SK-N-SH (cell line): ENCODE data around the gene SLC35B3. TPM values are rescaled to one million over a fixed set of nuclear protein-coding genes. Genes with fewer than 3 reads are reported as not detected.

Source experiments
- CTCF ChIA-PET: fragments of 300-600, 350-600 bp; formaldehyde crosslinking; extraction: SDS; loops from one replicate; lab custom pipeline; 2021; lab: Yijun Ruan, JAX
- POLR2A ChIA-PET: fragments of 350-600 bp; sonication (Branson Sonifier 250); formaldehyde crosslinking; extraction: SDS; loops from one replicate; lab custom pipeline; 2020; ENCODE audit warnings: antibody characterized with exemption, inconsistent platforms; lab: Yijun Ruan, JAX
- DNase-seq: peaks from one replicate; pipeline ENCODE4 v3.0.0; 2012
- H2AFZ ChIP-seq: fragments of 200-600 bp; sonication (generic); 2 replicates; pipeline ENCODE4 v1.8.1; 2016; ENCODE audit warnings: antibody characterized with exemption, mild to moderate bottlenecking, low read depth
- H3F3A ChIP-seq: fragments of 200-600 bp; sonication (generic); replicated peaks from 2 replicates; pipeline ENCODE3; 2016; ENCODE audit warnings: antibody characterized with exemption, mild to moderate bottlenecking; ENCODE audit not compliant: insufficient read depth
- H3K27ac ChIP-seq, 2 experiments: fragments of 200-500 bp in 1 of 2; fragments of 200-600 bp in 1 of 2; sonication (Bioruptor generic) in 1 of 2; sonication (generic), shearing (Covaris generic) in 1 of 2; 2 replicates each; pipeline versions ENCODE4 v1.5.1 to v1.6.1; 2014 to 2016; ENCODE audit warnings: low read depth in 2 of 2, inconsistent platforms in 1 of 2, low read length in 1 of 2, mild to moderate bottlenecking in 1 of 2, mixed read lengths in 1 of 2
- H3K27me3 ChIP-seq: fragments of 200-600 bp; sonication (generic), shearing (Covaris generic); 2 replicates; pipeline ENCODE4 v1.6.1; 2016; ENCODE audit warnings: mixed run types; ENCODE audit not compliant: insufficient read depth
- H3K36me3 ChIP-seq, 2 experiments: fragments of 200-500 bp in 1 of 2; fragments of 200-600 bp in 1 of 2; sonication (Bioruptor generic) in 1 of 2; sonication (generic) in 1 of 2; replicated peaks in 1 of 2; 2 replicates each; pipeline versions ENCODE3 to v1.5.1; 2014 to 2016; ENCODE audit warnings: low read length in 1 of 2, mild to moderate bottlenecking in 1 of 2; ENCODE audit not compliant: insufficient read depth in 2 of 2, control insufficient read depth in 1 of 2
- H3K4me1 ChIP-seq, 2 experiments: fragments of 200-500 bp in 1 of 2; fragments of 200-600 bp in 1 of 2; sonication (Bioruptor generic) in 1 of 2; sonication (generic), shearing (Covaris generic) in 1 of 2; 2 replicates each; pipeline versions ENCODE4 v1.5.1 to v1.6.1; 2014 to 2016; ENCODE audit warnings: low read depth in 1 of 2, low read length in 1 of 2, mixed run types in 1 of 2; ENCODE audit not compliant: insufficient read depth in 2 of 2, control insufficient read depth in 1 of 2
- H3K4me2 ChIP-seq: fragments of 200-600 bp; sonication (generic), shearing (Covaris generic); 2 replicates; pipeline ENCODE4 v1.6.1; 2017; ENCODE audit warnings: mixed run types
- H3K4me3 ChIP-seq, 2 experiments: fragments of 200-500 bp in 1 of 2; fragments of 200-600 bp in 1 of 2; sonication (Bioruptor generic) in 1 of 2; sonication (generic), shearing (Covaris generic) in 1 of 2; 2 replicates each; pipeline versions ENCODE4 v1.5.1 to v1.8.1; 2014 to 2016; ENCODE audit warnings: low read depth in 2 of 2, inconsistent platforms in 1 of 2, low read length in 1 of 2, mild to moderate bottlenecking in 1 of 2, mixed read lengths in 1 of 2, moderate library complexity in 1 of 2
- H3K79me2 ChIP-seq: fragments of 200-600 bp; sonication (generic); 2 replicates; pipeline ENCODE4 v1.8.1; 2017; ENCODE audit warnings: mild to moderate bottlenecking; ENCODE audit not compliant: insufficient read depth
- H3K9ac ChIP-seq: fragments of 200-600 bp; sonication (generic); 2 replicates; pipeline ENCODE4 v1.6.1; 2017; ENCODE audit warnings: mixed run types
- H3K9me2 ChIP-seq: fragments of 200-600 bp; sonication (generic); 2 replicates; pipeline ENCODE4 v1.6.1; 2017; ENCODE audit warnings: mixed run types
- H3K9me3 ChIP-seq: fragments of 200-600 bp; sonication (generic); 2 replicates; pipeline ENCODE4 v1.6.1; 2017; ENCODE audit warnings: mixed run types, mild to moderate bottlenecking, moderate library complexity
- H4K20me1 ChIP-seq: fragments of 200-600 bp; sonication (generic); 2 replicates; pipeline ENCODE4 v1.6.1; 2017; ENCODE audit warnings: mild to moderate bottlenecking, mixed run types; ENCODE audit not compliant: insufficient read depth
- CHD2 ChIP-seq: fragments of 150-350 bp; IDR thresholded peaks from 2 replicates; pipeline ENCODE4 v1.6.1; 2018; ENCODE audit warnings: low read length; ENCODE audit not compliant: partially characterized antibody
- FOXM1 ChIP-seq: IDR thresholded peaks from 2 replicates; pipeline ENCODE4 v1.4.0; 2012; ENCODE audit warnings: low read depth, mild to moderate bottlenecking
- GABPA ChIP-seq: IDR thresholded peaks from 2 replicates; pipeline ENCODE4 v1.4.0; 2012; ENCODE audit warnings: low read depth, mild to moderate bottlenecking
- GATA2 ChIP-seq: sonication (generic); formaldehyde crosslinking; IDR thresholded peaks from 2 replicates; pipeline ENCODE4 v1.5.0; 2020; ENCODE audit warnings: mild to moderate bottlenecking, missing genetic modification reagents
- IRF3 ChIP-seq: fragments of 150-350 bp; IDR thresholded peaks from 2 replicates; pipeline ENCODE4 v1.6.1; 2016; ENCODE audit warnings: mild to moderate bottlenecking, low read depth, low read length
- MXI1 ChIP-seq: IDR thresholded peaks from 2 replicates; pipeline ENCODE4 v1.6.1; 2012; ENCODE audit warnings: mild to moderate bottlenecking, low read depth, low read length, improper control_type of control experiment
- NFIC ChIP-seq: IDR thresholded peaks from 2 replicates; pipeline ENCODE4 v1.4.0; 2012; ENCODE audit warnings: borderline replicate concordance
- PBX3 ChIP-seq: IDR thresholded peaks from 2 replicates; pipeline ENCODE4; 2012
- POLR2AphosphoS5 ChIP-seq: IDR thresholded peaks from 2 replicates; pipeline ENCODE4 v1.6.1; 2012; ENCODE audit warnings: low read depth, low read length
- RAD21 ChIP-seq: IDR thresholded peaks from 2 replicates; pipeline ENCODE4 v1.6.1; 2012; ENCODE audit warnings: mild to moderate bottlenecking, low read length
- RCOR1 ChIP-seq: fragments of 150-350 bp; IDR thresholded peaks from 2 replicates; pipeline ENCODE4 v1.6.1; 2017; ENCODE audit warnings: antibody characterized with exemption, low read length
- REST ChIP-seq: IDR thresholded peaks from 2 replicates; pipeline ENCODE4 v1.6.1; 2012; ENCODE audit warnings: mild to moderate bottlenecking, low read depth, low read length, moderate library complexity
- RFX5 ChIP-seq: IDR thresholded peaks from 2 replicates; pipeline ENCODE4 v1.6.1; 2012; ENCODE audit warnings: mild to moderate bottlenecking, improper control_type of control experiment, low read length
- SMC3 ChIP-seq: IDR thresholded peaks from 2 replicates; pipeline ENCODE4 v1.6.1; 2012; ENCODE audit warnings: low read depth, low read length, improper control_type of control experiment
- TCF12 ChIP-seq: IDR thresholded peaks from 2 replicates; pipeline ENCODE4 v1.4.0; 2012
- USF2 ChIP-seq: fragments of 150-350 bp; IDR thresholded peaks from 2 replicates; pipeline ENCODE4 v1.6.1; 2017; ENCODE audit warnings: antibody characterized with exemption, low read length, low read depth, borderline replicate concordance
- ZBTB33 ChIP-seq: IDR thresholded peaks from 2 replicates; pipeline ENCODE4 v1.4.0; 2012; ENCODE audit warnings: low read depth, borderline replicate concordance
- WGBS: methylation state at CpG from one replicate; pipeline ENCODE4 v1.1.6; 2017; ENCODE audit warnings: low lambda C conversion rate; 5-methylcytosine and 5-hydroxymethylcytosine counted together
- polyA plus RNA-seq, 3 experiments: library from polyadenylated mRNA; depleted of rRNA; stranded (reverse); fragments of >200 nt; gene quantifications; 2 replicates each; pipeline ENCODE4 v1.2.3, GENCODE V29; 2012

The SLC35B3 gene
- polyA plus RNA-seq, 1 of the 3 experiments (the other 2 are of a cell fraction), result 11.0 TPM

GRCh38 chr6:8437813-8438212, 2.5 kb upstream of the SLC35B3 start:
- no peaks in the 10 kb centered on the region for H3K9me3 ChIP-seq
- peaks cover 9% of the 10 kb centered on the region for H4K20me1 ChIP-seq
- no peak overlapping the region for H3K4me2 ChIP-seq
- H3K9me2 ChIP-seq, result no peaks in the 10 kb centered on the region
- H3K27ac ChIP-seq, result no peak overlapping the region
- H3K4me3 ChIP-seq, result no peak overlapping the region
- no peak overlapping the region for H3K9ac ChIP-seq
- H3K27me3 ChIP-seq, result no peaks in the 10 kb centered on the region
- ChIA-PET CTCF (interaction anchor here (2.5 kb wide), 1 partner anchor 218 kb away, joined by 7 read pairs; no protein-coding TSS in a partner anchor), POLR2A (no interaction called here)
- peaks cover 8 to 13% of the 10 kb centered on the region in 2 experiments; a peak in 3 of 4 replicates for H3K4me1 ChIP-seq
- no peak overlapping the region for H2AFZ ChIP-seq
- H3F3A ChIP-seq, result no peaks in the 10 kb centered on the region
- no peak for DNase-seq
- WGBS, result 88% methylated on average over 1 of the region's 1 CpG
- H3K79me2 ChIP-seq, result peaks cover 25% of the 10 kb centered on the region
- no peak for TF ChIP-seq MXI1
- TF ChIP-seq REST, result no peak
- TF ChIP-seq ZBTB33, result no peak
- TF ChIP-seq RCOR1, result no peak
- TF ChIP-seq RAD21, result no peak
- no peak for TF ChIP-seq PBX3
- TF ChIP-seq GATA2 (CRISPR knock-in tag), result no peak
- H3K36me3 ChIP-seq, result peaks cover 0 to under 1% of the 10 kb centered on the region in 2 experiments

- ChIA-PET POLR2A (no interaction called here), CTCF (interaction anchor here (2.5 kb wide), 1 partner anchor 218 kb away, joined by 7 read pairs; no protein-coding TSS in a partner anchor)
- H3K9me3 ChIP-seq, result no peaks in the 10 kb centered on the region
- no peak overlapping the region for H3K27ac ChIP-seq
- peaks cover 12% of the 10 kb centered on the region for H4K20me1 ChIP-seq
- WGBS, result 95% methylated on average over 1 of the region's 1 CpG
- H3K36me3 ChIP-seq, result peaks cover 1 to 7% of the 10 kb centered on the region in 2 experiments
- H3K9ac ChIP-seq, result no peak overlapping the region
- H3F3A ChIP-seq, result no peaks in the 10 kb centered on the region
- peaks cover 34% of the 10 kb centered on the region for H3K79me2 ChIP-seq
- no peaks in the 10 kb centered on the region for H3K27me3 ChIP-seq
- peaks cover 11 to 13% of the 10 kb centered on the region in 2 experiments; a peak in 3 of 4 replicates for H3K4me1 ChIP-seq
- H2AFZ ChIP-seq, result no peak overlapping the region
- no peaks in the 10 kb centered on the region for H3K9me2 ChIP-seq
- H3K4me3 ChIP-seq, result no peak overlapping the region
- no peak for DNase-seq
- no peak overlapping the region for H3K4me2 ChIP-seq
- no peak for TF ChIP-seq FOXM1
- TF ChIP-seq CHD2, result no peak
- no peak for TF ChIP-seq GABPA
- TF ChIP-seq GATA2 (CRISPR knock-in tag), result no peak
- TF ChIP-seq RFX5, result no peak
- no peak for TF ChIP-seq USF2
- no peak for TF ChIP-seq TCF12
- TF ChIP-seq SMC3, result no peak
- no peak for TF ChIP-seq IRF3
- no peak for TF ChIP-seq NFIC
- TF ChIP-seq POLR2AphosphoS5, result no peak
- no peak for TF ChIP-seq MXI1
Measured at GRCh38 chr6:8436966-8437365, 1.6 kb upstream of the SLC35B3 start.
